Measurements from ENCODE around the gene CD48. TPM values are rescaled to one million over a fixed set of nuclear protein-coding genes. Genes with fewer than 3 reads are reported as not detected.

CD48 gene
- polyA plus RNA-seq, 4 donors: 0.66 to 2.6 (median 1.5) TPM

DNA sequence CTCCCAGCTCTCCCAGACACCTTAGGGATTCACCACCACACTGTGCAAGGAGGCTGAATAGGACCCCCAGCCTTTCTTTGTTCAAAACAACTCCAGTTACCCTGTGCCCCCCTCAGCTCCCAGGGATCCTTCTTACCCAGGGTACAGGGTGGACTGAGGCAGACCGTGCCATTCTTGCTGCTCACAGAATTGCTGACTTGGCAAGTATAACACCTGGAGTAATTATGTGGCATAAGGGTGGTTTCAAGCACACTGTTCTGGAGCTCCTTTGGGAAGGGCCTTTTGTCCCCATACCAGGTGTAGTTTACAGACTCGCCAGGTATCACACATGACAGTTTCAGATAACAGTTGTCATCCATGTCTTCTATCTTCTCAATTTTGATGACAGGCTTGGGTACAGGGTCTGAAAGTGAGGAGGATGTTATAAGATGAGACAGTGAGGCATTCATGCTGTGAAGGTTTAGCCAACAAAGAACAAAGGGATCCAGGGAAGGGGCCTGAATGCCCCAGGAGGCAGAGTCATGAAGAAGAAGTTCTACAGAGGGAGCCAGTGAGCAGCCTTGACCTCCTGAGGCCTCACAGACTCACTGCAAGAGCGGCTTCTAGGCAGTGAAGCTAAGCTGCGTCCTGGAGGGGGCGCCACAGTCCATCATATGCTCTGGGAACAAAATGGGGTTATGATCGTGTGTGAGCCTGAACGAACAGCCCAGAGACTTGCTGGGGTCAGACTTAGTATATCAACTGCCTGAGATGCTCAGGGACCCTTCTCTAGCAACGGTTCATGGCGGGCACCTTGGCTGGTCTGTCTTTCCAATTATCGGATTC is 30.3 kb downstream of the CD48 start:
- peak in 1 of 4 donors; percentile 3 for DNase-seq (ENCODE audit: low read depth in 4 of 4, low spot score in 2 of 4)

DNA sequence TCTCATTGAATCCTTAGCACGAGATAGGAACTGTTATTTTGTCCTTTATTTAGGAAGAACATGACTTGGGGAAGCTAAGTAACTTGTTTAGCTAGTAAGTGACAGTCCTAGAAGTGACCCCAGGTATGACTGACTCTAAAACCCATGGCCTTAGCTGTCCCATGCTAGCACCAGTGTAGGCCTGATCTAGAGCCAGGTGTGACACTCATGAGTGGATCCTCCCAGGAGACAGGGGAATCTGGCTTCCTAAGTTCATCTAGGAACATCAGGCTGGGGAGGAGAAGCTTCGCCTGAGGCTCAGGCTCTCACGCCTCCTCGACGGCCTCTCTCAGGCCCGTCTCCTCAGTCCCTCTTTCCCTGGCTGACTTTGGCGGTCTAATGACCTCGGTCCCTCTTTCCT is 31.2 kb downstream of the CD48 start:
- DNase-seq (ENCODE audit: low read depth in 4 of 4, low spot score in 2 of 4): no peak

DNA sequence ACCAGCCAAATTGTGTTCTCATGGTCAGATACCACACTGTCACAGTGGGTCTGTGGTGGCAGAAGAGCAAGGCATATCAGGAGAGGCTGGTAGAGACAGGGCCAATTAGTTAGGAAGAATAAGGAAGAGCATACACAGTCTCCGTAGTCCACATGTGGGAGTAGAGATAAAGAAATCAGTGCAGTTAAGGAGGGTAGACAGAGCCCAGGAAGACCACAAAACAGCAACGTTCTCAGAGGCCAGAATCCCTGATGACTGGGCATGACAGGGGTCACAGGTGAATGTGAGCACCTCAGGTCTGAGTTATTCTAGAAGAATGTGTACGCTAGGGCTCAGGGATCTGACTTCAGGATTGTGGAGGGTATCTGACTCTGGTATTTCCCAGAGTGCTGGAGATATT is 31.7 kb downstream of the CD48 start:
- no peak for DNase-seq (ENCODE audit: low read depth in 4 of 4, low spot score in 2 of 4)

DNA sequence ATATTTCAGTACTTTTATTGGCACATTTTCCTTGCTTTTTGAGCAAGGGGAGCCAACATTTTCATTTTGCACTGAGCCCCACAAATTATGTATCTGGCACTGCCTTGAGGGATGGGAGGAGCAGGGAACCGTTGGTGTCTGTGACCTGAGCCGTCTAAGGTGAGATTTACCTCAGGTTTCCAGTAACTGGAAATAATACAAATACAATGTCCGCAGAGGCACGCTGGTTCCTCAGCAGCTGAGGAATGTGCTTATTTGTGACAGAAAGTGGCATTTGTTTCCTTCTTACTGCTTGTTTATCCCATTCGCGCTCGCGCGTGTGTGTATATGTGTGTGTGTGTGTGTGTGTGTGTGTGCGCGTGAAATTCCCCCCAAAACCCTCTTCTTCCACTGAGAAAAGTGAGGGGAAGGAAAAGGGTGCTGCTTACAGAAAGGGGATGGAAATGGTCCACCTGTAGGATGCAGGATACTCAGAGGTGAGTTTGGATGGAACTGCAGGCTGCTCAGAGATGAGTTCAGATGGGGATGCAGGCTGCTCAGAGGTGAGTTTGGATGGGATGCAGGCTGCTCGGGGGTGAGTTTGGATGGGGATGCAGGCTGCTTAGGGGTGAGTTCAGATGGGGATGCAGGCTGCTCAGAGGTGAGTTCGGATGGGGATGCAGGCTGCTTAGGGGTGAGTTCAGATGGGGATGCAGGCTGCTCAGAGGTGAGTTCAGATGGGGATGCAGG is 34.6 kb downstream of the CD48 start:
- DNase-seq (ENCODE audit: low read depth in 4 of 4, low spot score in 2 of 4): no peak

DNA sequence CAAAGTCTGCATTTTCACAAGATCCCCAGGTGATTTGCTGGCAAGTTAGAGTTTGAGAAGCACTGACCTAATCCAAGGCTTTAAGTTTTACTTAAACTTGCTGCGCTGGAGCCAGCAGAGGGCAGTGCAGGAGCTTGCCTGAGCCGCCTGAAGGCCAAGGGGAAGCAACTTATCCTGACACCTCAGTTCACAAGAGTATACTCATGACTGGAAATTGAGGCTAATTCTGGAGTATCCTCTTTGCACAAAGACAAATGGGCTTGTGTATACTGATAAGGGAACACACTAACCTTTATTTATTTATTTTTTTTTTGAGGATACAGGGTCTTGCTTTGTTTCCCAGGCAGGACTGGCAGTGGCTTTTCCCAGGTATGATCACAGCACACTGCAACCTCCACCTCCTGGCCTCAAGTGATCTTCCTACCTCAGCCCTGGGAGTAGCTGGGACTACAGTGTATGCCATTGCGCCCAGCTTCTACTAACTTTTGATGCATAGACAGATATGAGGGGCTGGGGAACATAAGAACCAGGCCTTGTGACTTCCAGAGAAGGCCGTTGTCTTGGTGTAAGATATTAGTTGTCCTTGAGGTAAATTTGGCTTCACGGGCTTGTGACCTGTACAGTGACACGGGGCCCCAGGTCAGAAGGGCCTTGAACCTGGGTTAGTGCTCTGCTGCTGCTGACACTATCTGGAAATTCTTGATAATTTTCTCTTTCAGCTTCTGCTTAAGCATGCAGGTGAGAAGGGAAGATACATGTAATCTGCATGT is 35.8 kb downstream of the CD48 start:
- DNase-seq (ENCODE audit: low read depth in 4 of 4, low spot score in 2 of 4): peak in 2 of 4 donors; percentile 9 to 31

DNA sequence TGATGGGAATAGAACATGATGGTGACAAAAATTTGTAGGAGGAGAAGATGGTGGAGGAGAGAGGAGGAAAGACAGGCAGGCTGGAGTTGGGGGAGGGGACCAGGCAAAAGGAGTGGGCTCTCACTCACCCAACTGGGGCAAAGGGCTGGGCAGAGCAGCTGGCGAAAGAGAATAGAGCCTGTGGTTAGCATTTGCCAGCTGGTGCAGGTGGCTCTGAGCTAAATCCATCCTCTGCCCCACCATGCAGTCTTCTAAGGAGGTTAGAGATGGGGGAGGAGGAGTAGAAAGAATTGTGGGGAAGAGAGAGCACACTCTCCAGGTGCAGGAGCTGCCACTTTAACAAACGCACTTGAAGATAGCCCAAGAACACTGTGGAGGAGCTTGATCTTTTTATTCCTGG is 37.2 kb downstream of the CD48 start:
- no peak for DNase-seq (ENCODE audit: low read depth in 4 of 4, low spot score in 2 of 4)

DNA sequence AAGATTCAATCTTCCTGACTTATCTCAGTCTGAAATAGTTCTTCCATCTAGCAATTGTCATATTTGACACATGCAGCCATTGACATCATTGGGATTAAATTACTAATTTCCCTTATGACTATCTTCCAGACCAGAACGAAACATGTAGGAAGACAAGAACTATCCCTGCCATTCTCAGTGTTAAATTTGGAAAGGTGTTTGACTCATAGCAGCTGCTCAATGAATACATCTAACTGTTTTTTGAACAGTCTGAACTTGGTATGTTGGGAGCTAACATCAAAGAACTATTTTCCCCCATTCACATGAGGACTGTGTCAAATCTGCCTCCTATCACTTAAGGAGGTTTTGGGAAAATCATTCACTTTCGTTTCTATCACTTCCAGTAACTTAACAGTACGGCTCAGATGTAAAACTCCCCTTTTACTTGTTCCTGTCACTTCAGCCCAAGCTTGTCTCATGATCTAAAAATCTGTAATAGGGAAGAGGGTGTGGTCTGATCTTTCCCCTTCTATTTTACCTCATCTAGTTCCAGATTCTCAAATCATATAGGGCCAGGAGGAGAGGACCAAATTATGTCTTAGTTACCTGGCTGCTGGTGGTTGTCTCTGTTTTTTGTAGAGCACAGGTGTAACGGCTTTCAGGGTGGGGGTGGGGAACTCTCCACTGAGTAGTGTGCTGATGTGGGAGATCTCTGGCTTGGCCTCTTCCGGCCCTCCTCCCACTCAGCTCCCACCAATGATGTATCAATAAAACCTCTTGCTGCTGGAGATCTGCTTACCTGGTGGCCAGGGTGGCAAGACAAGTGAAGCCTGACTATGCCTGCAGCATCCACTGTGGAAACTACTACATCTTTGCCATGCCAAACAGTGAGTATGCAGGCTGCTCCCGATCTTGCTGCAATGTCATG is 38.6 kb downstream of the CD48 start:
- DNase-seq (ENCODE audit: low read depth in 4 of 4, low spot score in 2 of 4): no peak

DNA sequence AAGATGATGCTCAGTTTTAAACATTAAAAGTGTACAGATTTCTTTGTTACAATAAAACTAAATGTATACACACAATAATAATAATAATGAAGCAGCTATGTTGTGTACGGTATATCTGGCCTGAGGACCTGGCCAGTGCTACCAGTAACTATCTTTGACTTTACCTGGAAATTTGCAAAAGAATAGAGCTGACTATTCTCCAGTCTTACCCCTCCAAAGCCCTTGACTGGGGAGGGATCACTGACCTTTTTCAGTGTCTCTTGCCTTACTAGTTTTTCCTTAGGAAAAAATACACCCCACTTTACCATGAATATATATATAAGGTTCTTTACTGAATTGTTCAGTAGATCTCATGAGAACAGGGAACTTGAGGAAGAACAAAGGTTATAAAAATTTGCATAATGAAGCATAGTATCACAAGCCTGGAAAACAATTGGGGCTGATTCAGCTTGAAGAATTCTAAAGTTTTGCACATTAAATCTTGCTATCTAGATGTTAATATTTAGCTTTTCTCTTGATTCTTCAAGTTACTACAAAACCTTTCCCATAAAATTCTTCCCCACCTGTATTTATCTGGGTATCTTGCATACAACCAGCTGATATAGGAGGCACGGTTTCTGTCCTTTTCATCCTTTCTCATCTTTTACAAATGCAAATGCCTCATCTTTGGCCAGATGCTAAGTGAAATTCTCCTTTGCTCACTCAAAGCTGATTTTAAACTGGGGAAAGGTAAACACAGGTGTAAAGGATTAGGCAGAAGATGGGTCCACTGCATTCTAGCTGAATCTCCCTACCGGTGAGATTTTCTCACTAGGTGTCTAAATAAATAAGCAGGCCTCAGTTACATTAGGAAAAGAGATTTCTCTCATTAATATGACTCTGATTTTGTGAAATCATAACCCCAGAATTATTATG is 39.8 kb downstream of the CD48 start:
- DNase-seq (ENCODE audit: low read depth in 4 of 4, low spot score in 2 of 4): no peak

DNA sequence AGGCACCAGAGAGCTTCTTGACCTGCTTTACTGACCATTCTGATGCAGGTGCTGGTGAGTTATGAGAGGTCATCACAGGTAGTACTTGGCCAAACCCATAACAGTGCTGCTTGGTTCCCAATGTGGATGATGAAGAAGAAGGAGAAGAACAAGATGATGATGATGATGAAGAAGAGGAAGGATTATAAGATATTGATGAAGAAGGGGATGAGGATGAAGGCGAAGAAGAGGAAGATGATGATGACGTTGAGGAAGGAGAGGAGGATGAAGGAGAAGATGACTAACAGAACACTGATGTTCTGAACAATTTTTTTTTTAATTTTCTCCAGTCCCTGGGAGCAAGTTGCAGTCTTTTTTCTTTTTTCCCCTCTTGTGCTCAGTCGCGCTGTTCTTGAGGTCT is 40.9 kb downstream of the CD48 start:
- DNase-seq (ENCODE audit: low read depth in 4 of 4, low spot score in 2 of 4): no peak

DNA sequence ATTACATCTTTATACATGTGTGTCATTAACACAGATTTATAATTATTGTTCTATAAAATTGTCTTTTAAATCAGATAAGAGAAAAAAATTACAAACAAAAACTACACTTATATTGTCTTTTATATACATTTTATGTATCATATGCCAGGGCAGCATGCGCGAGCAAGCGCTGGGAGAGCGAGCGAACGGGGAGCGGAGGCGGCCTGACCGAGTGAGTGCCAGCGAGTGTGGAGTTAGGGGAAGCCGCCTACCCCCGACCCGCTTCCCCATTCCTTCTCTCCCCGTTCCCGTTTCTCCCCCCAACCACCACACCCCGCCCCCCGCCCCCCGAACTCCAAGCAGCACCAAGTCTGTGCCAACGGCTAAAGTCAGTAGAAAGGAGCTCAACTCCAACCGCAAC is 41.8 kb downstream of the CD48 start:
- DNase-seq (ENCODE audit: low read depth in 4 of 4, low spot score in 2 of 4): no peak

DNA sequence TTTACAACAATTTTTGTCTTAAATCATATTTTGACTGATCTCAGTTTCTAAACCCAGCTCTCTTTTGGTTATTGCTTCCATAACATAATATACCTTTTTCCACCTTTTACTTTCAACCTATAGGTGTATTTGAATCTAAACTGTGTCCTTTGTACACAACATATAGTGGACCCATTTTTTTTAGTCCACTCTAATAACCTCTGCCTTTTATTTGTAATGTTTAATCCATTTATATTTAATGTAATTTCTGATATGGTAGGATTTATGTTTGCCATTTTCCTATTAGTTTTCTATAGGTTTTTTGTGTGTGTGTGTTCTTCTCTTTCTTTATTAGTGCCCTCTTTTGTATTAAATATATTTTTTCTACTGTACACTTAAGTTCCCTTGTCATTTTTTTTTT is 42.3 kb downstream of the CD48 start:
- no peak for DNase-seq (ENCODE audit: low read depth in 4 of 4, low spot score in 2 of 4)

DNA sequence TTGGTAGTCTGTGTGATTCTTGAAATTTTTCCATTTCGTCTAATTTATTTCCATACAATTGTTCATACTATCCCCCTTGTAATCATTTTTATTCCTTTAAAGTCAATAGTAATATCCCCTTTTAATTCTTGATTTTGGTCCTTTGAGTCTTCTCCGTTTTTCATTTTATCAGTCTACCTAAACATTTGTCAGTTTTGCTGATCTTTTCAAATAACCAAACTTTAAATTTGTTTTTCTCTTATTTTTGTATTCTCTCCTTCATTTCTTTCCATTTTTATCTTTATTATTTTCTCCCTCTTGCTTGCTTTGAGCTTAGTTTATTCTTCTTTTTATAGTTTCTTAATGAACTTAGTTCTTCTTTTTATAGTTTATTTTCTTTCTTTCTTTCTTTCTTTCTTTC is 43.7 kb downstream of the CD48 start:
- DNase-seq (ENCODE audit: low read depth in 4 of 4, low spot score in 2 of 4): no peak

DNA sequence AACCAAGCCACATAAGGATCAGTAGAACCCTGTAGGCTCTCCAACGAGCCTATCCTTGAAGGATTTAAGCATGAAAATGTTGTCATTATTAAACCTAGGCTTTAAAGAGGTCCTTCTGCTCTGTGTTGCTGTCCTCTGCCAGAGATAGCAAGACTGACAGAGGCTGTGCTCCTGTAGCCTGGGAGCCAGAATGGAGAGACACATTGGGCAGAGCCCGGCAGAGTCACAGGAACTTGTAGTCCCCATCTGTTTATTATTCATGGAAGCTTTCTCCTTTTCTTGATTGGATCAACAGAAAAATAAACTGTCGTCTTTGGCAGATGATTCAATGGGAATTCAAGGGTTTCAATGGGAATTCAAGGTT is 45.6 kb downstream of the CD48 start:
- no peak for DNase-seq (ENCODE audit: low read depth in 4 of 4, low spot score in 2 of 4)

DNA sequence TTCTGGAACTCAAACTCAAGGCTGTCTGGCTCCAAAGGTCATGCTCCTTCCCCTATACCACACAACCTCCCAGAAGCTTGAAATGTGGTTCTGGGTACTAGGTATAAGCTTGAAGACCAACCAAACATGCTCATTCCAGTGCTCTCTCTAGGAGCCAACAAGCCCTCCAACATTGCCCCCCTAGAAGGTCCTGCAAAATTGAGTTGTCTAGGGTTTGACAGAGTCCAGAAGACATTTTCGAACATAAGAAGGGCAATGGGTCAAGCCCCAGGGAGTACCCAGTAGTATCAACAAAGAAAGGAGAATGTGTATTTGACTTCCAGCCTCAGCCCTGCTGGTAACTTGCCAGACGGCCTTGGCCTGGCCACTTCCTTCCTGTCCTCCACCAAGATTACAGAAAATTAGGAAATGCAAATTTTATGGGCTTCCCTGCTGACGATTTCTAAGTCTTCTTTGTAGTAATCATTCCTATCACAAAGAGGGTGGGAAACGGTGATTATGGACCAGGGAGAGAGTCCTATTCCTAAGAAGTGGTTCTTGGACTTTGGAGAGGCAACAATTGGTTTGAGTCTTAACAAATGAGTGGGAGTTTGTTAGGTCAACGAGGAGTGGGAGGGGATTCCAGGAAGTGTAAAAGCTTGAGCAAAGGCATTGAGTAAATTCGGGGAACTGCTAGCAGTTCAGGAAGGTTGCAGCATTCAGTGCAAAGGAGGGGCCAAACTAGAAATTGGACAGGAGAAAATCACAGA is 46.1 kb downstream of the CD48 start:
- DNase-seq (ENCODE audit: low read depth in 4 of 4, low spot score in 2 of 4): no peak

DNA sequence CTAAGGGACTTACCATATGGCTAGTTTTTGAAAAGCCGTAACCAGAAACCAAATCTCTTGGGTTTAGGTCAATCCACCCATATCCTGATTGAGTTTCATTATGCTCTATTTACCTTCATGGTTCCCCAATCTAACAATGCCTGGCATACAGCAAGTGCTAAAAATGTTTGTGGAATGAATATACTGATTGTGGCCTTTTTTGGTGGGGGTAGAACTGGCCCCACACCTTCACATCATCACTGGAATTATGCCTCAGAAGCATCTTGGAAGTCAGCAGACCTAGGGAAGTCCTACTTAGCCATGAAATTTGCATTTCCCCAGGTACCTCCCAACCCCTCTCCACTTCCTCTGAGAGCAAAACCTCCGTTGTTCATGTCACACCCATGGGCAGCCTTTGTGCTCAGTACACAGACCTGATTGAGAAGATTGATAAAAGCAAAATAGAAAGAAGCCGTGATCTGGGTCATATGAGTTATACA is 47.0 kb downstream of the CD48 start:
- DNase-seq (ENCODE audit: low read depth in 4 of 4, low spot score in 2 of 4): no peak

DNA sequence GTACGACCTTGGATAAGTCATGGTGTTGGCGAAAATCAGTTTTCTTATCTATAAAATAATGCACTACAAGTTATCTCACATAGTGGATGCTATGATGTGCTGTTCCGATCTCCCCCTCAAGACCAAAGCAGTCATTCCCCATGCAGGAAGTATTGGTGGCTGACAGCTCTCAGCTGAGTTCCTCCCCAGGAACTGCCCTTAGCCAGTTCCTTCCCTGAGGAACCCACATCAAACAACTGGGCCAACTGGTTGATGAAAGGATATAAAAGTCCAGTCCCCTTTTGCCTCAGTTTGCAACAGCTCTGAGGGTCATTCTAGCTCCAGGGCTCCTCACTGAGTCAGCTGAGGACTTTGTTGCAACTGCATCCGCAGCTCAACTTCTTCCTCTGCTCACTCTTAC is 48.7 kb downstream of the CD48 start:
- no peak for DNase-seq (ENCODE audit: low read depth in 4 of 4, low spot score in 2 of 4)

DNA sequence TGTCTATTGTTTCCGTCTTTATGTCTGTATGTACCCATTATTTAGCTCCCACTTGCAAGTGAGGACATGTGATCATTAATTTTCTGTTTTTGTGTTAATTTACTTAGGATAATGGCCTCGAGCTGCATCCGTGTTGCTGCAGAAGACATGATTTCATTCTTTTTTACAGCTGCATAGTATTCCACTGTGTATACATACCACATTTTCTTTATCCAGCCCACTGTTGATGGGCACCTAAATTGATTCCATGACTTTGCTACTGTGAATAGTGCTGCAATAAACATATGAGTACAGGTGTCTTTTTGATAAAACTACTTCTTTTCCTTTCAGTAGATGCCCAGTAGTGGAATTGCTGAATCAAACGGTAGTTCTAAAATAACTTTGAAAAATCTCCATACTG is 52.1 kb downstream of the CD48 start:
- DNase-seq (ENCODE audit: low read depth in 4 of 4, low spot score in 2 of 4): no peak

DNA sequence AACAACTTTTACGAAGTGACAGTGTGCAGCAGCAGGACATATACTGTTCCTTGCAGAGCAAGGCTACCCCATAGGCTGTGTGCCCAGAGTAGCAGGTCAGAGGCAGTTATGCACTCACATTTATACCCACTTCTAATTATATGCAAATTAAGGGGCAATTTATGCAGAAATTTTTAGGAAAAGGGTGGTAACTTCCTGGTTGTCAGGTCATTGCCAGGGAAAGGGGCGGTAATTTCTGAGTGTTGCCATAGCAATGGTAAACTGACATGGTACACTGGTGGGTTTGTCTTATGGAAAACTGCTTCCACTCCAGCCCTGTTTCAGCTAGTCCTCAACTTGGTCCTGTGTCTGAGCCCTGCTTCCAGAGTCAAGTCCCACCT is 52.8 kb downstream of the CD48 start:
- no peak for DNase-seq (ENCODE audit: low read depth in 4 of 4, low spot score in 2 of 4)
